Measurements from ENCODE around the gene CFAP221.

Gene CFAP221

GRCh38 chr2:119544075-119544938, at the start of gene CFAP221:
CFAP221 (plus strand) TSS chr2:119544449; CDS start chr2:119546132, 1,683 bp downstream.
- Mint-ChIP-seq H3K4me3 (peak within 1 kb of the TSS; percentile 87), H3K4me1 (peaks cover 34% of the 10 kb centered on the region), H3K9me3 (peaks cover 7% of the 10 kb centered on the region), H3K36me3 (ENCODE audit: low read depth) (no peaks in the 10 kb centered on the region), H3K27ac (peak within 1 kb of the TSS; percentile 97), H3K27me3 (ENCODE audit: low read depth, poor library complexity) (peaks cover 12% of the 10 kb centered on the region)
- no peak for TF ChIP-seq CTCF (IDR thresholded peaks at IDR 0.05)
- DNase-seq = peak; percentile 87

- no peak overlapping the region for H3K27ac Mint-ChIP-seq
- no peaks in the 10 kb centered on the region for H3K36me3 Mint-ChIP-seq (ENCODE audit: low read depth)
- peaks cover 16% of the 10 kb centered on the region for H3K4me1 Mint-ChIP-seq
- H3K27me3 Mint-ChIP-seq (ENCODE audit: low read depth, poor library complexity) = peaks cover 45% of the 10 kb centered on the region
- no peak overlapping the region for H3K4me3 Mint-ChIP-seq
- DNase-seq = no peak
- no peak for TF ChIP-seq CTCF (IDR thresholded peaks at IDR 0.05)
- peaks cover 35% of the 10 kb centered on the region for H3K9me3 Mint-ChIP-seq
Measured at GRCh38 chr2:119495948-119496347, 48.3 kb upstream of the CFAP221 start.

- Mint-ChIP-seq H3K4me3 (no peak overlapping the region), H3K9me3 (peaks cover 43% of the 10 kb centered on the region), H3K4me1 (peaks cover 14% of the 10 kb centered on the region), H3K27me3 (ENCODE audit: low read depth, poor library complexity) (peaks cover 44% of the 10 kb centered on the region), H3K36me3 (ENCODE audit: low read depth) (no peaks in the 10 kb centered on the region), H3K27ac (no peak overlapping the region)
- TF ChIP-seq CTCF (IDR thresholded peaks at IDR 0.05) = no peak
- DNase-seq = no peak
Measured at GRCh38 chr2:119496682-119497081, 47.6 kb upstream of the CFAP221 start.

- no peak for TF ChIP-seq CTCF (IDR thresholded peaks at IDR 0.05)
- Mint-ChIP-seq H3K4me3 (no peak overlapping the region), H3K9me3 (peaks cover 10% of the 10 kb centered on the region), H3K36me3 (ENCODE audit: low read depth) (no peaks in the 10 kb centered on the region), H3K27ac (no peak overlapping the region), H3K27me3 (ENCODE audit: low read depth, poor library complexity) (peaks cover 36% of the 10 kb centered on the region), H3K4me1 (no peaks in the 10 kb centered on the region)
- DNase-seq = no peak
Measured at GRCh38 chr2:119508756-119509155, 35.5 kb upstream of the CFAP221 start.

- DNase-seq = no peak
- H3K27me3 Mint-ChIP-seq (ENCODE audit: low read depth, poor library complexity) = peaks cover 52% of the 10 kb centered on the region
- H3K9me3 Mint-ChIP-seq = peaks cover 3% of the 10 kb centered on the region
- no peaks in the 10 kb centered on the region for H3K36me3 Mint-ChIP-seq (ENCODE audit: low read depth)
- no peak overlapping the region for H3K27ac Mint-ChIP-seq
- no peak for TF ChIP-seq CTCF (IDR thresholded peaks at IDR 0.05)
- no peak overlapping the region for H3K4me3 Mint-ChIP-seq
- no peaks in the 10 kb centered on the region for H3K4me1 Mint-ChIP-seq
Measured at GRCh38 chr2:119511989-119512388, 32.3 kb upstream of the CFAP221 start.

GRCh38 chr2:119512946-119513345, 31.3 kb upstream of the CFAP221 start:
- no peak overlapping the region for H3K27ac Mint-ChIP-seq
- H3K4me1 Mint-ChIP-seq = no peaks in the 10 kb centered on the region
- peaks cover 3% of the 10 kb centered on the region for H3K9me3 Mint-ChIP-seq
- TF ChIP-seq CTCF (IDR thresholded peaks at IDR 0.05) = no peak
- no peak for DNase-seq
- peaks cover 57% of the 10 kb centered on the region for H3K27me3 Mint-ChIP-seq (ENCODE audit: low read depth, poor library complexity)
- H3K4me3 Mint-ChIP-seq = no peak overlapping the region
- no peaks in the 10 kb centered on the region for H3K36me3 Mint-ChIP-seq (ENCODE audit: low read depth)
